ENCODE data around the gene B4GALT2. TPM values are rescaled to one million over a fixed set of nuclear protein-coding genes. Genes with fewer than 3 reads are reported as not detected.

Gene B4GALT2
- total RNA-seq, 2 donors from 2014 or later, result 34.8 to 63.9 TPM

DNA sequence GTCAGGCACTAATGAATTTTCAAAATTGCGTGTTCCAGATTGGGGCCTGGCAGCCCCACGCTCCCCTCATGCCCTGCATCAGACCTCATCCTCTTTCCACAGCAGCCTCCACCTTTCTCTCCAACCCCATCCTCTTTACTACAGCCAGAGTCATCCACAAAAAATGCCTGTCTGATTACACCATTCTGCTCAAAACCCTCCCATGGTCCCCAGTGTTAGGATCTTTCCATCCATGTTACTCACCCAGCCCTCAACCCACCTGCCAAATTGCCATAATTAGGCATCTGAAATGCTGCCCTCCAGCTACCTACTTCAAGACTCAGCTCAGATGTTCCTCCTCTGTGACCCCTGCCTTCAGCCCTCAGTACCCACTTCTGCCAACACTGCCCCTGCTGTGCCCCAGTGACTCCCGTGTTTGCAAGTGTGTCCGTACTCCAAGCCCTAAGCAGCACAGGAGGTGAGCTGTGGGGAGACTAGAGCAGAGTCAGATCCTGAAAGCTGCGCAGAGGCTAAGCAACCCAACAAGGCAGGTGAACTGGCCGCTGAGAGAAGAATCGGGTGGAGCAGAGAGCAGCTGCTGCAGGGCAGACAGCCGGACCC is 46.1 kb upstream of the B4GALT2 start:
- H3K36me3 ChIP-seq, result no peaks in the 10 kb centered on the region
- H3K9me3 ChIP-seq, result no peaks in the 10 kb centered on the region
- H3K27me3 ChIP-seq (replicated peaks; ENCODE audit: insufficient read depth), result no peaks in the 10 kb centered on the region
- 27% methylated on average over 8 of the region's 8 CpGs for WGBS
- H3K4me3 ChIP-seq, result peak overlapping the region; percentile 38 to 45
- H3K27ac ChIP-seq, result peak overlapping the region; percentile 75
- no peaks in the 10 kb centered on the region for H3K4me1 ChIP-seq (replicated peaks)
- no peak for DNase-seq (ENCODE audit: low spot score)
- TF ChIP-seq POLR2AphosphoS5 (IDR thresholded peaks at IDR 0.05) (no peak), POLR2A (IDR thresholded peaks at IDR 0.05) (no peak)
- TF ChIP-seq, protein P1, sequence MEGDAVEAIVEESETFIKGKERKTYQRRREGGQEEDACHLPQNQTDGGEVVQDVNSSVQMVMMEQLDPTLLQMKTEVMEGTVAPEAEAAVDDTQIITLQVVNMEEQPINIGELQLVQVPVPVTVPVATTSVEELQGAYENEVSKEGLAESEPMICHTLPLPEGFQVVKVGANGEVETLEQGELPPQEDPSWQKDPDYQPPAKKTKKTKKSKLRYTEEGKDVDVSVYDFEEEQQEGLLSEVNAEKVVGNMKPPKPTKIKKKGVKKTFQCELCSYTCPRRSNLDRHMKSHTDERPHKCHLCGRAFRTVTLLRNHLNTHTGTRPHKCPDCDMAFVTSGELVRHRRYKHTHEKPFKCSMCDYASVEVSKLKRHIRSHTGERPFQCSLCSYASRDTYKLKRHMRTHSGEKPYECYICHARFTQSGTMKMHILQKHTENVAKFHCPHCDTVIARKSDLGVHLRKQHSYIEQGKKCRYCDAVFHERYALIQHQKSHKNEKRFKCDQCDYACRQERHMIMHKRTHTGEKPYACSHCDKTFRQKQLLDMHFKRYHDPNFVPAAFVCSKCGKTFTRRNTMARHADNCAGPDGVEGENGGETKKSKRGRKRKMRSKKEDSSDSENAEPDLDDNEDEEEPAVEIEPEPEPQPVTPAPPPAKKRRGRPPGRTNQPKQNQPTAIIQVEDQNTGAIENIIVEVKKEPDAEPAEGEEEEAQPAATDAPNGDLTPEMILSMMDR (IDR thresholded peaks at IDR 0.05), result no peak
- intact Hi-C loops (cut with DNase I), result loop anchor here (5.0 kb wide), 1 partner anchor 406 kb away; no protein-coding TSS in a partner anchor

DNA sequence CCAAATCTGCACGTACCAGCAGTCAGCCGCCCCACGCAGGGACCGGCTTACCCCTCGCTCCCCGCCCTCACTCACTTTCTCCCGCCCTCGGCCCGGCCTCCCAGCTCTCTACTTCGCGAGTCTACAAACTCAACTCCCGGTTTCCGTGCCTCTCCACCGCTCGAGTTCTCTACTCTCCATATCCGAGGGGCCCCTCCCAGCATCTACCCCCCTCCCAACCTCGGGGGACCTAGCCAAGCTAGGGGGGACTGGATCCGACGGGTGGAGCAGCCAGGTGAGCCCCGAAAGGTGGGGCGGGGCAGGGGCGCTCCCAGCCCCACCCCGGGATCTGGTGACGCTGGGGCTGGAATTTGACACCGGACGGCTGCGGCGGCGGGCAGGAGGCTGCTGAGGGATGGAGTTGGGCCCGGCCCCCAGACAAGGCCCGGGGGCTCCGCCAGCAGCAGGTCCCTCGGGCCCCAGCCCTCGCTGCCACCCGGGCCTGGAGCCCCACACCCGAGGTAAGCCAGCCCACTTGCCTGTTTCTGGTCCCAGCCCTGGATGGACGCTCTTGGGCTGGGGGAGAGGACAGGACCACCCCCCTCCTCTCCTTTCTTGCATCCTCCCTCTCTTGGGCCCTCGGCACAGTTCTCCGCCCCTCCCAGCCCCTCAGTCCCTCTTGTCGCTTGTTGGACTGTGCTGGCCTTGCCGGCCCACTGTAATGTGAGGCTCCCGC is 45.5 kb upstream of the B4GALT2 start, which contains the start of gene ARTN:
TSS of gene ARTN (plus strand) at position 416 of the 715 bp plus-strand sequence. CDS start 1,856 bp downstream, outside the sequence.
- H3K4me3 ChIP-seq, result peak within 1 kb of the TSS; percentile 38 to 45
- TF ChIP-seq POLR2AphosphoS5 (IDR thresholded peaks at IDR 0.05), result peak; percentile 47
- peak; percentile 13 for TF ChIP-seq POLR2A (IDR thresholded peaks at IDR 0.05)
- TF ChIP-seq, protein P1 (IDR thresholded peaks at IDR 0.05), result peak in 1 of 4 experiments; percentile 4
- no peaks in the 10 kb centered on the region for H3K4me1 ChIP-seq (replicated peaks)
- H3K36me3 ChIP-seq, result no peaks in the 10 kb centered on the region
- DNase-seq (ENCODE audit: low spot score), result peak; percentile 59
- intact Hi-C loops (cut with DNase I), result loop anchor here (1.0 to 5.0 kb wide), 2 partner anchors 170 to 406 kb away; no protein-coding TSS in a partner anchor
- H3K9me3 ChIP-seq, result no peaks in the 10 kb centered on the region
- no peaks in the 10 kb centered on the region for H3K27me3 ChIP-seq (replicated peaks; ENCODE audit: insufficient read depth)
- peak within 1 kb of the TSS; percentile 75 for H3K27ac ChIP-seq
- 3% methylated on average over 39 of the region's 42 CpGs for WGBS

- Histone ChIP-seq H3K4me3 (peak overlapping the region; percentile 38 to 45), H3K27me3 (replicated peaks; ENCODE audit: insufficient read depth) (no peaks in the 10 kb centered on the region), H3K9me3 (no peaks in the 10 kb centered on the region), H3K36me3 (no peaks in the 10 kb centered on the region), H3K27ac (peak overlapping the region; percentile 75), H3K4me1 (replicated peaks) (no peaks in the 10 kb centered on the region)
- intact Hi-C loops (cut with DNase I), result loop anchor here (1.0 to 5.0 kb wide), 2 partner anchors 171 to 407 kb away; no protein-coding TSS in a partner anchor
- 24% methylated on average over 13 of the region's 13 CpGs for WGBS
- TF ChIP-seq POLR2A (IDR thresholded peaks at IDR 0.05), result no peak
- TF ChIP-seq, protein P1 (IDR thresholded peaks at IDR 0.05), result peak; percentile 84 to 93 (median 90)
- DNase-seq (ENCODE audit: low spot score), result no peak
Measured at GRCh38 chr1:43934101-43934985, 44.7 kb upstream of the B4GALT2 start.

- DNase-seq (ENCODE audit: low spot score), result no peak
- 44% methylated on average over 5 of the region's 5 CpGs for WGBS
- no peaks in the 10 kb centered on the region for H3K4me1 ChIP-seq (replicated peaks)
- no peaks in the 10 kb centered on the region for H3K36me3 ChIP-seq
- H3K27me3 ChIP-seq (replicated peaks; ENCODE audit: insufficient read depth), result no peaks in the 10 kb centered on the region
- no peaks in the 10 kb centered on the region for H3K9me3 ChIP-seq
- H3K4me3 ChIP-seq, result no peak overlapping the region
- no peak for TF ChIP-seq POLR2A (IDR thresholded peaks at IDR 0.05)
- TF ChIP-seq, protein P1 (IDR thresholded peaks at IDR 0.05), result no peak
- TF ChIP-seq POLR2AphosphoS5 (IDR thresholded peaks at IDR 0.05), result no peak
- intact Hi-C loops (cut with DNase I), result loop anchor here (1.0 to 5.0 kb wide), 2 partner anchors 172 to 408 kb away; no protein-coding TSS in a partner anchor
- peak overlapping the region; percentile 75 for H3K27ac ChIP-seq
Measured at GRCh38 chr1:43934986-43935324, 44.1 kb upstream of the B4GALT2 start.
